HG03175 (cell line): ENCODE data around the gene SNRNP48.
A peak's percentile ranks its signal among the peaks of the same experiment; 100 is the strongest.

Experiments used
- ATAC-seq: cut with Tn5 transposase; IDR thresholded peaks from one replicate; pipeline ENCODE4 v1.9.1; 2021; ENCODE audit warnings: mild to moderate bottlenecking, moderate library complexity; ENCODE audit not compliant: unreplicated experiment

The SNRNP48 gene

DNA sequence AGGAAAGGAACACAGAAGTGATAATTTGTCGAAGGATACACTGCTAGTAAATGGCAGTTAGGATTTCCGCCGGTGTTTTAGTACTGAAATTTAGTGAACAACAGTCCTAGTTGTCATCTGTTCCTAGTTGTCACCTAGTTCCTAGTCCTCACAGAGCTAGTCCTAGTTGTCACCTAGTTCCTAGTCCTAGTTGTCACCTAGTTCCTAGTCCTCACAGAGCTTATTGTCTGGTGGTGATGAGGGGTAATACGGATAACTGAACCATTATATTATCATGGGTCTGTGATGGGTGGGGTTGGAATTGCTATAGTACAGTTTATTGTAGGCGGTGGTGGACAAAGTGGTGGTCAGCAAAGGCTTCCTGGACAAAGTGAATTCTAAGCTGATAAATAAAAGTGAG is 1.8 kb downstream of the SNRNP48 start:
- ATAC-seq: no peak

DNA sequence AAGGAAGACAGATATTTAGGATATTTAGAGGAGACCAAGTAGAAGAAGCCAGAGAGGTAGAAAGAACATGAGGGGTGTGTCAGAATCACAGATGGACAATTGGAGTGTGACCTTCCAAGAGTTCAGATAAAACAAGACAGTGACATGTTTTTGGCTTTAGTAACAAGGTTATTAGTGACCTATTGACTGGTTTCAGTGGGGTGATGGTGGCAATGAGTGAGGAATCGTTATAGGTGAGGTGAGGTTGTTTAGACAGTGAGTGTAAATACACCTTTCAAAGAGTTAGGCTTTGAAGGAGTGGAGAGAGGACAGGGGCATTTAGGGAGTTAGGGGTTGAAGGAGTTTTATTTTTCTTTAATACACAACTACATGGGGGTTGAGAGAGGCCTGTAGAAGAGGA is 3.2 kb downstream of the SNRNP48 start:
- ATAC-seq: no peak

DNA sequence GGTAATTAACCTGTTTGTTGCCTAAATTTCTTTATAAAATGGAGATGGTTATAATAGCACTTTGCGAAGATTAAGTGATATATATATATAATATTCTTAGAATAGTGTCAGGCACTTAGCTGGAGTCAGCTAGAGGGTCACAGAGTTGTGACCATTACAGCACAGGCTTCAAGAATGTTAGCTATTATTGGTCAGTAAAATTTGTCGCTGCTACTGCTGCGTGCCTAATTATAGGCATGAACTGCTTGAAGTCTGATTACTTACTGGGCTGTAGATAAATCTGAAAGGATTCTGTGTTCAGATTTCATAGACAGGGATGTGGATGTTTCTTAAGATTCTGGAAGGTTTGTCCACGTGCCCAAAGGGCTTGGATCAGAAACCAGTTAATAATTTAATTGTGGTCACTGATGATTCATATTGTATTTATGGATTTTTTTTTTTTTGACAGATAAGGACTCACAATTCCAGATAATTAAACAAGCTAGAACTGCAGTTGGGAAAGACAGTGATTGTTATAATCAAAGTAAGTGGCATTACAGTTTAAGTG is 4.7 kb downstream of the SNRNP48 start:
- no peak for ATAC-seq

DNA sequence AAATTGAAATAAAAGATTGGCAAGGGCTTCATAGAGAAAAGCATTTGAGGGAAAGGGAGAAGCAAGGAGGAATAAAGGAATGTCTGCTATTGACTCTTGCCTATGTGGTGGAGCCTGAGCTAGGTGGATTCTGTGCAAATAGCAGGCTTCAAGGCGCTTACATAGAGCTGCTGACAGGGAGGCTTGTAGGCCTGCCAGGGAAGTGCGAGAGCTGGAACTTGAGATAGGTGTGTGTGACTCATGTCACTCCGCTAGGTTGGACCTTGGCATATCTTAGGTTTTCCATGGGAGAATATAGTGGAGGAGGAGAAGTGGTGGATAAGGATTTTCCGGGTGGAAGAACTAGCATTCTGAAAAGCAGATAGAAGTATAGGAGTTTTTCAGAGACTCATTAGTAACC is 14.0 kb downstream of the SNRNP48 start:
- ATAC-seq: no peak

GRCh38 chr6:7604506-7604905 is 14.5 kb downstream of the SNRNP48 start:
- ATAC-seq: no peak

- ATAC-seq: peak; percentile 40
Measured at GRCh38 chr6:7615611-7616383, 25.8 kb downstream of the SNRNP48 start.

DNA sequence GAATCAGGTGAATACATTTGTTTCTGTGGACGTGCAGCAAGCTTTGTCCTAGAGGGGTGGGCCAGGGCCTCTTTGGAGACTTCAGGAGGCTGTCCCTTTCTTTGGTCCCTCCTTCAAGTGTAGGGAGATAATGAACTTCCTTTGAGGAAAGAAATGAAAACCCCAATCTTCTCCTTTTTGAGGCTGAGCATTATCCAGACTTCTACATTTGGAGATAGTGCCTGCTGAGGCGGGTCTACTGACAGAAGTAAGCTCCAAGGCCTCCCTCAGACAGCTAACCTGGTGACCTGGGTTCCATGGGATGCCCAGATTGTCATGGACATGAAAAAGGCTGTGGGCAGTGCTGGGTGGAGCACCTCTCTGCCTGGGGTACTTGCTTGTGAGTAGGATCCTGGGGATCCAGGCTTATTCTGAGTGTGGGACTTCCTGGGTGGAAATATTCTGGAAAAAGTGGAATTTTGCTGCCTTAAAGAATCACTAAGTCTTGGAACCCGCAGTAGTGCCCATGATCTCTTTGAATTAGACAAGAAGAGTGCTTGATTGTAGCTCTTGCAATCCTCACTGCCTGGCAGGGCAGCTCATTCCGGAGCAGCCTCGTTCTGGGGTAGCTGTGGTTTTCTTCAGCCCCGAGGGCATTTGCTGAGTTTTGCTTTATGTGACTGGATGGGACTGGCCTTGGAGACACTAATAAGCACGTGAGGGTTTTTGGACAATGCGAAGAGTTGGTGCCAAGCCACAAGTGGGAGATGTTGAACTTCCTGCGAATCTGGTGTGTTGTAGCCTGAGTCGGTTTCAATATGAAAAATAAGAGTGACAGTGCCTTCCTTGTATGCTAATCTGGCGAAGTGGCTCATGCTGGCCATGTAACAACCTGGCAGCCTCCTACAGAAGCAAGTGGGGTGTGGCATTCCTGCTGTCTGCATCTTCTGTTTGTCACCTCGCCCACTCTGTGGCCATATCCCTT is 28.1 kb downstream of the SNRNP48 start:
- ATAC-seq: no peak

DNA sequence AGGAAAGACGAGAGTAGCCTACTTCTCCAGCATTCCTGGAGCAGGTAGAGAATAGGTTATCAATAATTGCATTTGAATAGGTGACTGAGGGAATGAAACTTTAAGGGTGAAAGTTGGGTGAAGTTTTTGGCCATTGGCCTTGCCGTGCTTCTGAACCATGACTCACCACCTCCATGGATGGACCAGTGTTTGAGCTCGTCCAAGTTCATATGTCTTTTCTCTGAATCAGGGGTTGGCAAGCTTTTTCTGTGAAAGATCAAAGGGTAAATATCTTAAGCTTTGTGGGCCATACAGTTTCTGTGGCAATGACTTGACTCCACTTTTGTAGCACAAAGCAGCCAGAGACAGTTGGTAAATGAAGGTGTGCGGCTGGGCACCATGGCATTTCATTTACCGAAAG is 31.8 kb downstream of the SNRNP48 start:
- no peak for ATAC-seq

DNA sequence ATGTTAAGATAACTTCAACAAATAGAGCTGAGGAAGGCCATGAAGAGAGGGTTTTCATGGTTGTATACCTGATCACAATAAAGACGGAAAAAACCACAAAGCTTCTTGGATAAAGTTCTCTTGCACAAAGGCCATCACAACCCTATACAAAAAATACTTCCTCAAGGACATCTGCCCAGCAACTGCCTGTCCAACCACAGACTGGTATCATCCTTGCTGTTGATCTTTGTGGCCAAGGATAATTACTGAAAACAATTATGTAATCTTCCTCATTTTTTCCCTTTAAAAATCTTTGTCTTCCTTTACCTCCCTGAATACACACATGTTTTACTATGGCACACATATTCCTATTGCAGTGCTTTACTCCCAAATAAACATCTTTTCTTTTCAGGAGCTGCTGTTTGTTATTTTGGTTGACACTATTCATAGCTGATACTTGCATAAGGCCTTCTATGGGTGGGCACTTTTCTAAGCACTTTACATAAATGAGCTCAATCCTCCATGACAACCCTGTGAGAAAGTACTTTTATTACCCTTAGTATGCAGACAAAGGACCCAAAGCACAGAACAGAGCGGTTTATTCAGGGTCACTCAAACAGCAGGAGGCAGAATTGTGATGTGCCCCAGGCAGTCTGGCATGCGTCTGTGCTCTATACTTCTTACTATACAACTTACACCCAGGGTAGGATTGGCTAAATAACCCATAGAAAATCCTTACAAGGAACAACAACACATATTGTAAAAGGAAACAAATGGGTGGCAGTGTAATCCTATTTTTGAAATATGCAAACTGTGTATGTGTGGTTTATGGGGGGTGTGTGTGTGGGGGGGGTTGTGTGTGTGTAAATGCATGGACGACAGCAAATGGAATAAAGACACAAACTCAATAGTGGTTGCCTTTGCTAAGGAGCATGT is 35.1 kb downstream of the SNRNP48 start:
- ATAC-seq: no peak

DNA sequence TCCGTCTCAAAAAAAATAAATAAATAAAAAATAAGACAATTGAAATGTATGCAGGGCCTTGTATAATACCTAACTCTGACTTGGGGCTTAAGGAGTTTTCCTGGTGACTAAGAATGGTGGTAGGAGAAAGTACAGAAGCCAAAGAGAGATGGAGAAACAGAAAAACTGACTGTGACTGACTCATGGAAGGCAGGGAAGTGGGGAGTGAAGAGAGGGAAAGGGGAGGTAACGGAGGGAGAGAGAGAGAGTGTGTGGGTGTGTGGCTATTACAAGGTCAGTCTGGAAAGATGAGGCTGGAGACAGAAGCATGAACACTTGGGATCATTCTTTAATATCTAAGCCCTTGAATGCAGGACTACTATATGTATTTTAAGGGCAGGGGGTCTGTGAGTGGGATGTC is 38.5 kb downstream of the SNRNP48 start:
- no peak for ATAC-seq

DNA sequence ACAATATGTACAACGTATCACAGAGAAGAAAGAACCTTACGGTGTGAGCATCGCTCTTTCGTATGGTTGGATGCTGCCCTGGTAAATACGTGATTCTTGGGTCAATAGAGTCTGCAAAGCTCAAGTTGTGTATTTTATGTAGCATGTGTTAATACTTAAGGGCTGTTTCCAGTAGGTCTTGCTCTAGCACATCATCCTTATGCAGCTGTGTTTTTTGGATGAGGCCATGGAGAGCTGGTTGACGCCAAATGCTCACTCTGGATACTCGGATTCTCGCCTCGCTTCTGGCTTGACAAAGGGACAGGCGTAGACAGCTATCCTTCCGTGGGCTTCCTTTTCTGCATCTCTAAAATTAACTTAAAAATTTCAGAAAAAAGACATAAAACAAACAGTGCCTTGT is 38.9 kb downstream of the SNRNP48 start:
- no peak for ATAC-seq

DNA sequence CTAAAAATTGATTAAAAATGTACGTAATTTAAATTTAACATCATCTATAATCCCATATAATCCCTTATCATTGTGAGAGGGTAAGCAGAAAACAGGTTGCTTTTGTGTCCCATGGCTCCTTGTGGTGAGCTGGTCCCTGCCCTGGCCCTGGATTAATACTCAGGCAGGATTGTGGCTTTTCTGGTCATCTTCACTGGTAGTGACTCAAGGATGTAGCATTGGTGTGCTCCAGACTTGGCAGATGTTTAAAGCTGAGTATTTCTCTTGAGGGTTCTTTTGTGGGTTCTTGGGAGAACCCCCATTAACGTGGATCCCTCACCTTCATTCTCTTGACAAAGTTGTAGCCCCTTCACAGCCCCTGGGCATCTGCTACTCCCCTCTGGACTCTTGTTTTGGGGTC is 39.3 kb downstream of the SNRNP48 start:
- ATAC-seq: no peak

DNA sequence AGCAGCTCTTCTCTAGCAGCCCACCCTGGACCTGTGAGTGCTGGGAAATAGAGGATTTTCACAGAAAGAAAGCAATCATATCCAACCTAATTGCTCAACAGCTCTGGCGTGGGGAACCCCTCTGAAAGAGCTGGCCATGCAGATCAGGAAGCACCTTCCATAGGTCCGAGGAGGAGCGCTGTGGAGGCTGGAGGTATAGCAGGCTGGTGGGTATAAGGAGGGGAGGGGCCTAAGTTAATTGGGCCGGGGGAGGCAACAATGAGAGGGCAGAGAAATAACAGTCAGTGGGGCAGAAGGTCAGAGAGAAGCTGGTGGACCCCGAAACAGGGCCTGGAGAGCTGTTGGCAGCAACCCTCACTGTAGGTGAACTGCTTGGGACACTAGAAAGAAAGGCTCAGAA is 40.8 kb downstream of the SNRNP48 start:
- ATAC-seq: no peak

- ATAC-seq: no peak
Measured at GRCh38 chr6:7631466-7631865, 41.5 kb downstream of the SNRNP48 start.

DNA sequence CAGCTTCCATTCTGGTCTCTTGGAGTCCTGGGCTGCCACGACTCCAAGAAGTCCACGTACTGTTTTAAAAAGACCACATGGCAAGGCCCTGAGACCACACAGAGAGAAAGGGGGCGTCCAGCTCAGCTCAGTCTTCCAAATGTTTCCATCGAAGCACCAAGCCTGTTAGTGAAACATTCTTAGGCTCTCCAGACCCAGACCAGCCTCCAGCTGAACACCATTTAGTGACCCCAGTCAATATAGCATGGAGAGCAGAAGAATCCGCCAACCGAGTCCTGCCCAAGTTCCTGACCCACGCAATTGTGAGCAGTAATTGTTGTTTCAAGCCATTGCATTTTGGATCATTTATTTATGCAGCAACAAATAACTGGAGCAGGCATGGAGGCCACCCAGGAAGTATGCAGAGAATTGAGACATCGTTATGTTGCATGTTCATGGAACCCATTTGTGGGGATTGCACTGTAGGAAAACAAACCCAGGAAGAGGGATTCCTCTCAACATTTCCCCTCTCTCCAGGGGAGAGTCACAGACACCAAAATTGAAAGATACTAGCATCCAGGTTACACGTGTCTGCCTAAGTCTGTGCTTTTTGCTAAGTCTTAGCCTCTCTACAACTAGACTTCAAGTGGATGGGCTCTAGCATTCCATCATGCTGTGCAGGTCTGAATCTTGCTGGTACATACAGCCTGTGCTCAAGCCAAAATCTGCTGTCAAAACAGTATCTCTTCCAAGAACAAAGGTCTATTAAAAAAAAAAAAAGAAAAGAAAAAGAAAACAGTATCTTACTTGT is 42.7 kb downstream of the SNRNP48 start:
- ATAC-seq: no peak

DNA sequence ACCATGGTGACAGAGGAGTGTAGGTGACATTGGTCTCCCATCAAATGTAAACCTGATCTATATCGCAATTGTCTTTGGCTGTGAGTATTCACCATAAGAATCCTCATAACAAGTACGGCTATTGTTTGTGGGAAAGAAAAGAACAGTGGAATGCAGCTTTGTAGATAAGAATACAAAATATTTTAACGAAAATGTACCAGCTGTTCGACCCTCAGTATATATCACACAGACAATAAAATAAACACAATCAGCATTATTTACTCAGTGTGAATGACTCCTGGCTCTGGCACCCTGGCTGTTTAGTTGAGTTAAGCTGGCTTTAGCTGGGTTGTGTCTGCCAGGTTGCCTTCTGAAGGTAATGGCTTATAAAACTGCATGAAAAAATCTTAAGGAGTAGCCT is 43.4 kb downstream of the SNRNP48 start:
- ATAC-seq: no peak

DNA sequence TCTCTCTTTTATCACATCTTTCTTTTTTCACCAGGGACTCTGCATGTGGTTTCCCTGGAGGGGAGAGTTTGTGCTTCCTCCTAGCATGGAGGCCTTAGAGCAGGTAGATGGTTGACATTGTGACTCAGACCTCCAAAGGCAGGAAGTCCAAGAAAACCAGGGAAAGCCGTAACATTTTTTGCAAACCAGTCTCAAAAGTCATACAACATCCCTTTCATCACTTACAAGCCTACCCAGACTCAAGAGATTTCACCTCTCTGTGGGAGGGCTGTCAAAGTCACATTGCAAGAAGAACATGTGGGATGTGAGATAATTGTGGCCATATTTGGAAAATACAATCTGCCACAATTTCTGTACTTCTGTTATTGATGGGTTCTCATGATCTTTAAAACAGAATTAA is 46.2 kb downstream of the SNRNP48 start:
- ATAC-seq: no peak

- no peak for ATAC-seq
Measured at GRCh38 chr6:7637533-7637932, 47.5 kb downstream of the SNRNP48 start.

DNA sequence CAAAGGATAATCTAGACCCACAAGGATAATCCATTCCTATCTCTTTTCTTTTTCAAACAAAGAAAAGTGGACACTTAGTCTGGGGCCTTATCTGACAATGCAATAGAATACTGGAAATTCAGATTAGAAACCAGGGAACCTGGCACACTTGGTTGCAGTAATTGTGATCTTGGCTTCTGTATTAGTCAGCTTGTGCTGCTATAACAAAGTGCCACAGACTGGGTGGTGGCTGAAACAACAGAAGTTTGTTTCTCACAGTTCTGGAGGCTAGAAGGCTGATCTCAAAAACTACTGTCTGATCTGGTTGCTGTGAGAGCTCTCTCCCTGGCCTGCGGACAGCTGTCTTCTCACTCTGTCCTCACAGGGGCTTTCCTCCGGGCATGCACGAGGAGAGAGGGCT is 49.4 kb downstream of the SNRNP48 start:
- no peak for ATAC-seq

DNA sequence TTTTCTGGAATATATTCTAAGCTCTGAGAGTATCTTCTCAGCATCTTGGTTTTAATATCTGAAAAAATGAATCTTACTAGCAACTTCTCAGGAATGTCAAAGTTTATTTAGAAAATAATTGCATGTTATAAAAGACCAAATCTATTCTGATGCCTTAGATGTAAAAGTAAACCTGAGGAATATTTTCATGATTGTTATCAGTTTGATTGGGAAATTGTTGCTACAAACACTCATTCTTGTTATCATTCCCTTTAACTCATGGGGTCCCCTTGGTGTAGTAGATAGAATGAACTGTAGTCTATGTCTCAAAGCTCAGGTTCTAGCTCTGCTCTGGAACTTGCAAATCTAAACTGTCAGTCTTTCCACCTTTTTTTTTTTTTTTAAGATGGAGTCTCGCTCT is 50.0 kb downstream of the SNRNP48 start:
- ATAC-seq: no peak
